Fibroblast of lung (primary cell): ENCODE results near the gene POLR2H. TPM values are rescaled to one million over a fixed set of nuclear protein-coding genes. Genes with fewer than 3 reads are reported as not detected.

Experiments
- DNase-seq, 2 donors: peaks; one replicate each; pipeline versions ENCODE4 v3.0.0 to v3.0.0-alpha.2; 2010; ENCODE audit warnings: low read depth in 2 of 2
- H2AFZ ChIP-seq: 2 replicates; pipeline ENCODE4 v1.5.1; 2012; ENCODE audit warnings: low read length, control low read depth, inconsistent platforms
- H3K27ac ChIP-seq: 2 replicates; pipeline ENCODE4 v1.5.1; 2011; ENCODE audit warnings: low read length, control low read depth; ENCODE audit not compliant: insufficient read depth
- H3K27me3 ChIP-seq: 2 replicates; pipeline ENCODE4 v1.5.1; 2011; ENCODE audit warnings: mild to moderate bottlenecking, low read length; ENCODE audit not compliant: control insufficient read depth, insufficient read depth
- H3K36me3 ChIP-seq: 2 replicates; pipeline ENCODE4 v1.5.1; 2011; ENCODE audit warnings: low read length; ENCODE audit not compliant: control insufficient read depth, insufficient read depth
- H3K4me1 ChIP-seq: 2 replicates; pipeline ENCODE4 v1.5.1; 2011; ENCODE audit warnings: low read length; ENCODE audit not compliant: control insufficient read depth, insufficient read depth; ENCODE audit errors: extremely low read depth
- H3K4me2 ChIP-seq: 2 replicates; pipeline ENCODE4 v1.5.1; 2011; ENCODE audit warnings: low read length, control low read depth; ENCODE audit not compliant: insufficient read depth; ENCODE audit errors: extremely low read depth
- H3K4me3 ChIP-seq, 4 experiments: fragments of 200-600 bp in 1 of 4; sonication (generic) in 1 of 4; replicated peaks in 1 of 4; 2 replicates each; pipeline ENCODE4 v1.5.1; 2011 to 2016; ENCODE audit warnings: low read length in 4 of 4, low read depth in 3 of 4, mild to moderate bottlenecking in 3 of 4, control low read depth in 2 of 4, inconsistent platforms in 1 of 4, mixed read lengths in 1 of 4; ENCODE audit not compliant: insufficient read depth in 1 of 4; ENCODE audit errors: control extremely low read depth in 1 of 4
- H3K79me2 ChIP-seq: 2 replicates; pipeline ENCODE4 v1.5.1; 2012; ENCODE audit warnings: mild to moderate bottlenecking, low read length, inconsistent platforms; ENCODE audit not compliant: control insufficient read depth, insufficient read depth
- H3K9ac ChIP-seq: 2 replicates; pipeline ENCODE4 v1.5.1; 2011; ENCODE audit warnings: mild to moderate bottlenecking, low read length, control low read depth; ENCODE audit not compliant: insufficient read depth
- H3K9me3 ChIP-seq: 2 replicates; pipeline ENCODE4 v1.5.1; 2012; ENCODE audit warnings: low read depth, low read length; ENCODE audit not compliant: control insufficient read depth, insufficient read depth
- H4K20me1 ChIP-seq: 2 replicates; pipeline ENCODE4 v1.5.1; 2011; ENCODE audit warnings: low read length; ENCODE audit not compliant: control insufficient read depth, insufficient read depth; ENCODE audit errors: extremely low read depth
- EZH2 ChIP-seq: IDR thresholded peaks from 2 replicates; pipeline ENCODE4 v1.5.1; 2012; ENCODE audit warnings: low read length, control low read depth, mild to moderate bottlenecking; ENCODE audit errors: missing control alignments
- polyA plus RNA-seq, 2 donors: library from polyadenylated mRNA; depleted of rRNA in 1 of 2; stranded (reverse) in 1 of 2; unstranded in 1 of 2; fragments of >200 nt; gene quantifications; 2 replicates each; pipeline ENCODE4 v1.2.1, GENCODE V29; 2011 to 2012; ENCODE audit warnings: missing spikeins in 1 of 2
- total RNA-seq: library from RNA; depleted of rRNA; stranded (reverse); fragments of >200 nt; gene quantifications from 2 replicates; pipeline ENCODE4 v1.2.1, GENCODE V29; 2014
- TF ChIP-seq, protein P1 (sequence below), 2 donors: IDR thresholded peaks in 1 of 2; conservative IDR thresholded peaks in 1 of 2; 1 replicate in 1 of 2; 2 replicates in 1 of 2; pipeline ENCODE4 v1.5.1; 2011 to 2012; ENCODE audit warnings: low read length in 2 of 2, control low read depth in 1 of 2, inconsistent platforms in 1 of 2, low read depth in 1 of 2, mild to moderate bottlenecking in 1 of 2

The POLR2H gene
- total and polyA plus RNA-seq, 2 donors (not counting 1 experiment from before 2014, with no cell fraction given), result 62.4 to 100 TPM

DNA sequence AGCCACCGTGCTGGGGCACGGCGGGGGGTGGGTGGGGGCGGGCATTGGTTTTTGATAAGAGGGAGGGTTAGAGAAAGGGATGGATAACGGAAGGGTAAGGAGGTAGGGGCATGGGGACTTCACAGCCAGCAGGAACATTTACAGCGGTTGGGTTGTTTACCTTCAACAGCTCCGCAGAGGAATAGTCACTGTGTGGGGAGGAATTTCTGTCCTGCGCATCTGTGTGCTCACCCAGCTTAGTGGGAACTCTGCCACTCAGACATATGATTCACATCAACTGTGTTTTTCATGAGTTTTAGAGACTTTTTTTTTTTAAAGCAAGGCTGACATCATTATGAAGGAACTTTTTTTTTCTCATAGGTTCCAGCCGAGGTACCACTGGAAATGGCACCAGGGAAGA lies 37.9 kb downstream of the POLR2H start:
- H3K27ac ChIP-seq, result no peak overlapping the region
- H3K27me3 ChIP-seq, result peaks cover 13% of the 10 kb centered on the region
- no peak overlapping the region for H3K4me3 ChIP-seq
- TF ChIP-seq, protein P1, sequence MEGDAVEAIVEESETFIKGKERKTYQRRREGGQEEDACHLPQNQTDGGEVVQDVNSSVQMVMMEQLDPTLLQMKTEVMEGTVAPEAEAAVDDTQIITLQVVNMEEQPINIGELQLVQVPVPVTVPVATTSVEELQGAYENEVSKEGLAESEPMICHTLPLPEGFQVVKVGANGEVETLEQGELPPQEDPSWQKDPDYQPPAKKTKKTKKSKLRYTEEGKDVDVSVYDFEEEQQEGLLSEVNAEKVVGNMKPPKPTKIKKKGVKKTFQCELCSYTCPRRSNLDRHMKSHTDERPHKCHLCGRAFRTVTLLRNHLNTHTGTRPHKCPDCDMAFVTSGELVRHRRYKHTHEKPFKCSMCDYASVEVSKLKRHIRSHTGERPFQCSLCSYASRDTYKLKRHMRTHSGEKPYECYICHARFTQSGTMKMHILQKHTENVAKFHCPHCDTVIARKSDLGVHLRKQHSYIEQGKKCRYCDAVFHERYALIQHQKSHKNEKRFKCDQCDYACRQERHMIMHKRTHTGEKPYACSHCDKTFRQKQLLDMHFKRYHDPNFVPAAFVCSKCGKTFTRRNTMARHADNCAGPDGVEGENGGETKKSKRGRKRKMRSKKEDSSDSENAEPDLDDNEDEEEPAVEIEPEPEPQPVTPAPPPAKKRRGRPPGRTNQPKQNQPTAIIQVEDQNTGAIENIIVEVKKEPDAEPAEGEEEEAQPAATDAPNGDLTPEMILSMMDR (conservative IDR thresholded peaks at IDR 0.05 in 1 of 2, IDR thresholded peaks at IDR 0.05 in 1 of 2; ENCODE audit: low read depth in 1 of 2, low read length in 2 of 2), result no peak
- TF ChIP-seq EZH2, result no peak
- no peaks in the 10 kb centered on the region for H3K4me1 ChIP-seq
- no peaks in the 10 kb centered on the region for H4K20me1 ChIP-seq
- no peak overlapping the region for H2AFZ ChIP-seq
- H3K9ac ChIP-seq, result no peak overlapping the region
- H3K4me2 ChIP-seq, result peak overlapping the region; percentile 25
- no peaks in the 10 kb centered on the region for H3K9me3 ChIP-seq
- no peaks in the 10 kb centered on the region for H3K36me3 ChIP-seq
- H3K79me2 ChIP-seq, result no peaks in the 10 kb centered on the region
- DNase-seq, result peak; percentile 92 to 95

GRCh38 chr3:184405075-184406030 lies 43.8 kb downstream of the POLR2H start:
- no peaks in the 10 kb centered on the region for H4K20me1 ChIP-seq
- DNase-seq, result no peak
- H3K4me2 ChIP-seq, result no peak overlapping the region
- H3K4me1 ChIP-seq, result no peaks in the 10 kb centered on the region
- no peak overlapping the region for H3K4me3 ChIP-seq
- no peaks in the 10 kb centered on the region for H3K9me3 ChIP-seq
- no peak overlapping the region for H3K27ac ChIP-seq
- TF ChIP-seq, protein P1 (conservative IDR thresholded peaks at IDR 0.05 in 1 of 2, IDR thresholded peaks at IDR 0.05 in 1 of 2; ENCODE audit: low read depth in 1 of 2, low read length in 2 of 2), result no peak
- no peak for TF ChIP-seq EZH2
- peaks cover 12% of the 10 kb centered on the region for H3K27me3 ChIP-seq
- no peak overlapping the region for H3K9ac ChIP-seq
- H3K79me2 ChIP-seq, result no peaks in the 10 kb centered on the region
- no peaks in the 10 kb centered on the region for H3K36me3 ChIP-seq
- no peak overlapping the region for H2AFZ ChIP-seq

- Histone ChIP-seq H4K20me1 (no peaks in the 10 kb centered on the region), H3K79me2 (no peaks in the 10 kb centered on the region), H3K4me3 (no peak overlapping the region), H3K27ac (no peak overlapping the region), H3K9me3 (no peaks in the 10 kb centered on the region), H3K27me3 (peaks cover 4% of the 10 kb centered on the region), H3K36me3 (no peaks in the 10 kb centered on the region), H3K9ac (no peak overlapping the region), H3K4me1 (no peaks in the 10 kb centered on the region), H2AFZ (no peak overlapping the region), H3K4me2 (no peak overlapping the region)
- DNase-seq, result no peak
- TF ChIP-seq, protein P1 (conservative IDR thresholded peaks at IDR 0.05 in 1 of 2, IDR thresholded peaks at IDR 0.05 in 1 of 2; ENCODE audit: low read depth in 1 of 2, low read length in 2 of 2), result no peak
- TF ChIP-seq EZH2, result no peak
Observed at GRCh38 chr3:184409331-184409926, 47.9 kb downstream of the POLR2H start.
